Endothelial cell of umbilical vein (primary cell): ENCODE data around the gene VPS29.

Experiments used
- POLR2AphosphoS5 ChIP-seq: IDR thresholded peaks from 2 replicates; pipeline ENCODE4 v1.6.1; 2012; ENCODE audit warnings: low read depth, mild to moderate bottlenecking, control low read depth, low read length, moderate library complexity; ENCODE audit not compliant: insufficient read depth
- TF ChIP-seq, protein P1 (sequence below), 2 donors: IDR thresholded peaks; 1 replicate in 1 of 2; 2 replicates in 1 of 2; pipeline ENCODE4 v1.5.1; 2011; ENCODE audit warnings: low read length in 2 of 2, mild to moderate bottlenecking in 2 of 2, moderate library complexity in 2 of 2, control low read depth in 1 of 2, inconsistent platforms in 1 of 2, low read depth in 1 of 2; ENCODE audit not compliant: insufficient read depth in 1 of 2; ENCODE audit errors: extremely low read depth in 1 of 2

DNA sequence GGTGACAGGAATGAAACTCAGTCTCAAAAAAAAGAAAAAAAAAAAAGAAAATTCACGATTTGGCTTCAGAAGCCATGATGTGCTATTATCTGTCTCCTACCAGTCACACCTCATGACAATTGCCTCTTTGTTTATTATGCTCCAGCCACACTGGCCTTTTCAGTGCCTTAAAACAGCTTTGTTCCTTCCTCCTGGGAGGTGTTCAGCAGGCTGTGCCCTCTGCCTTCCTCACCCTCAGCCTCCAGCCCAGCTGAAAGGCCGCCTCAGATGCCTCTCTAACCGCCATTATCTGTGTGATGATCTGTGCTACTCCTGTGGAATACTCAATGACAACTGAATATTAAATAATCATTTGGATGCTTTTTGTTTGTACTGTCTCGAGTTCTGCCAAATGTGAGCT lies 43.2 kb downstream of the VPS29 start:
- TF ChIP-seq, protein P1, sequence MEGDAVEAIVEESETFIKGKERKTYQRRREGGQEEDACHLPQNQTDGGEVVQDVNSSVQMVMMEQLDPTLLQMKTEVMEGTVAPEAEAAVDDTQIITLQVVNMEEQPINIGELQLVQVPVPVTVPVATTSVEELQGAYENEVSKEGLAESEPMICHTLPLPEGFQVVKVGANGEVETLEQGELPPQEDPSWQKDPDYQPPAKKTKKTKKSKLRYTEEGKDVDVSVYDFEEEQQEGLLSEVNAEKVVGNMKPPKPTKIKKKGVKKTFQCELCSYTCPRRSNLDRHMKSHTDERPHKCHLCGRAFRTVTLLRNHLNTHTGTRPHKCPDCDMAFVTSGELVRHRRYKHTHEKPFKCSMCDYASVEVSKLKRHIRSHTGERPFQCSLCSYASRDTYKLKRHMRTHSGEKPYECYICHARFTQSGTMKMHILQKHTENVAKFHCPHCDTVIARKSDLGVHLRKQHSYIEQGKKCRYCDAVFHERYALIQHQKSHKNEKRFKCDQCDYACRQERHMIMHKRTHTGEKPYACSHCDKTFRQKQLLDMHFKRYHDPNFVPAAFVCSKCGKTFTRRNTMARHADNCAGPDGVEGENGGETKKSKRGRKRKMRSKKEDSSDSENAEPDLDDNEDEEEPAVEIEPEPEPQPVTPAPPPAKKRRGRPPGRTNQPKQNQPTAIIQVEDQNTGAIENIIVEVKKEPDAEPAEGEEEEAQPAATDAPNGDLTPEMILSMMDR (IDR thresholded peaks at IDR 0.05; ENCODE audit: extremely low read depth in 1 of 2, insufficient read depth in 1 of 2, low read depth in 1 of 2, low read length in 2 of 2): no peak
- no peak for TF ChIP-seq POLR2AphosphoS5
